Testis (tissue), 3 donors: ENCODE results near the gene CSNK1A1L. TPM values are rescaled to one million over a fixed set of nuclear protein-coding genes. Genes with fewer than 3 reads are reported as not detected.
A peak's percentile ranks its signal among the peaks of the same experiment; 100 is the strongest.
"Not testable (repeated sequence)": the region's sequence is repeated elsewhere in the genome, so short reads cannot be mapped to it uniquely, and the experiment has no call there.

ENCODE experiments used
- DNase-seq: peaks from one replicate; pipeline ENCODE4 v3.0.0-alpha.2; 2019
- H3K27ac ChIP-seq, 2 donors: fragments of 200-600 bp; sonication (generic); one replicate each; pipeline ENCODE4 v1.5.1; 2019
- H3K27me3 ChIP-seq: fragments of 200-600 bp; sonication (generic); one replicate; pipeline ENCODE4 v1.5.1; 2019
- H3K36me3 ChIP-seq: fragments of 200-600 bp; sonication (generic); one replicate; pipeline ENCODE4 v1.5.1; 2017; ENCODE audit warnings: low read depth; ENCODE audit errors: missing control alignments
- H3K4me1 ChIP-seq: fragments of 200-600 bp; sonication (generic); one replicate; pipeline ENCODE4 v1.5.1; 2019
- H3K4me3 ChIP-seq, 2 donors: fragments of 200-600 bp; sonication (generic); one replicate each; pipeline ENCODE4 v1.5.1; 2017 to 2019
- H3K9me3 ChIP-seq: fragments of 200-600 bp; sonication (generic); one replicate; pipeline ENCODE4 v1.5.1; 2017
- POLR2A ChIP-seq: fragments of 450-650 bp; IDR thresholded peaks from one replicate; pipeline ENCODE4 v1.6.1; 2017; ENCODE audit warnings: antibody characterized with exemption, mild to moderate bottlenecking, moderate library complexity
- WGBS, 2 donors: methylation state at CpG; one replicate each; pipeline ENCODE4 v1.1.5; 2018; 5-methylcytosine and 5-hydroxymethylcytosine counted together
- intact Hi-C: fragments of 100-400 bp; cut with DNase I; formaldehyde crosslinking; loops from one replicate; pipeline ENCODE4 v1.15.1; 2023; ENCODE audit warnings: low total_unique reads
- polyA plus RNA-seq: library from polyadenylated mRNA; stranded (reverse); fragments of 350-450 nt; fragmentation: Illumina TruSeq; extraction: RNeasy Lipid Tissue Mini Kit (QIAGEN cat#74804); gene quantifications from one replicate; pipeline ENCODE4 v1.2.3, GENCODE V29; 2014; ENCODE audit warnings: low read depth, low replicate concordance; ENCODE audit not compliant: insufficient read depth
- total RNA-seq, 2 donors: library from RNA; depleted of rRNA; stranded (reverse); fragments of >200 nt; gene quantifications; one replicate each; pipeline ENCODE4 v1.2.3, GENCODE V29; 2016
- TF ChIP-seq, protein P1 (sequence below), 3 experiments: fragments of 450-650 bp in 2 of 3; fragments of 200-600 bp in 1 of 3; sonication (generic) in 1 of 3; IDR thresholded peaks; one replicate each; pipeline ENCODE4 v1.5.1; 2016 to 2019; ENCODE audit warnings: antibody characterized with exemption in 3 of 3, mild to moderate bottlenecking in 2 of 3, moderate library complexity in 1 of 3

Gene CSNK1A1L
- total and polyA plus RNA-seq, 3 donors from 2014 or later = 5.1 to 9.2 (median 6.9) TPM

- WGBS, 2 donors = 84 to 91% methylated on average over 6 of the region's 6 CpGs
- no peak for DNase-seq
- intact Hi-C loops = no loop called here
- no peak overlapping the region for H3K27ac ChIP-seq
- H3K36me3 ChIP-seq = no peaks in the 10 kb centered on the region
- H3K4me1 ChIP-seq = no peaks in the 10 kb centered on the region
- TF ChIP-seq, protein P1, sequence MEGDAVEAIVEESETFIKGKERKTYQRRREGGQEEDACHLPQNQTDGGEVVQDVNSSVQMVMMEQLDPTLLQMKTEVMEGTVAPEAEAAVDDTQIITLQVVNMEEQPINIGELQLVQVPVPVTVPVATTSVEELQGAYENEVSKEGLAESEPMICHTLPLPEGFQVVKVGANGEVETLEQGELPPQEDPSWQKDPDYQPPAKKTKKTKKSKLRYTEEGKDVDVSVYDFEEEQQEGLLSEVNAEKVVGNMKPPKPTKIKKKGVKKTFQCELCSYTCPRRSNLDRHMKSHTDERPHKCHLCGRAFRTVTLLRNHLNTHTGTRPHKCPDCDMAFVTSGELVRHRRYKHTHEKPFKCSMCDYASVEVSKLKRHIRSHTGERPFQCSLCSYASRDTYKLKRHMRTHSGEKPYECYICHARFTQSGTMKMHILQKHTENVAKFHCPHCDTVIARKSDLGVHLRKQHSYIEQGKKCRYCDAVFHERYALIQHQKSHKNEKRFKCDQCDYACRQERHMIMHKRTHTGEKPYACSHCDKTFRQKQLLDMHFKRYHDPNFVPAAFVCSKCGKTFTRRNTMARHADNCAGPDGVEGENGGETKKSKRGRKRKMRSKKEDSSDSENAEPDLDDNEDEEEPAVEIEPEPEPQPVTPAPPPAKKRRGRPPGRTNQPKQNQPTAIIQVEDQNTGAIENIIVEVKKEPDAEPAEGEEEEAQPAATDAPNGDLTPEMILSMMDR (IDR thresholded peaks at IDR 0.05) = no peak
- no peak for TF ChIP-seq POLR2A
- no peaks in the 10 kb centered on the region for H3K9me3 ChIP-seq
- H3K4me3 ChIP-seq = no peak overlapping the region
- H3K27me3 ChIP-seq = no peaks in the 10 kb centered on the region
Measured at GRCh38 chr13:37065890-37066526, 39.5 kb downstream of the CSNK1A1L start.

GRCh38 chr13:37059848-37060192 is 45.6 kb downstream of the CSNK1A1L start:
- no peaks in the 10 kb centered on the region for H3K9me3 ChIP-seq
- H3K36me3 ChIP-seq = no peaks in the 10 kb centered on the region
- WGBS, 2 donors = 13 to 15% methylated on average over 10 of the region's 10 CpGs
- intact Hi-C loops = no loop called here
- peak overlapping the region; percentile 79 for H3K27ac ChIP-seq
- peak overlapping the region; percentile 67 to 85 for H3K4me3 ChIP-seq
- no peak for DNase-seq
- no peaks in the 10 kb centered on the region for H3K4me1 ChIP-seq
- no peaks in the 10 kb centered on the region for H3K27me3 ChIP-seq
- TF ChIP-seq, protein P1 (IDR thresholded peaks at IDR 0.05) = no peak
- TF ChIP-seq POLR2A = no peak

GRCh38 chr13:37058910-37059847 is 46.3 kb downstream of the CSNK1A1L start, which contains the start of gene SUPT20H:
TSS of gene SUPT20H (minus strand) at chr13:37059688. CDS start at chr13:37051490, 8,198 bp downstream.
- Histone ChIP-seq H3K27me3 (no peaks in the 10 kb centered on the region), H3K4me3 (peak within 1 kb of the TSS; percentile 67 to 85), H3K9me3 (no peaks in the 10 kb centered on the region), H3K27ac (peak within 1 kb of the TSS; percentile 79), H3K36me3 (no peaks in the 10 kb centered on the region), H3K4me1 (no peaks in the 10 kb centered on the region)
- WGBS, 2 donors = 0 to 1% methylated on average over 37 to 74 of the region's 75 CpGs
- TF ChIP-seq, protein P1 (IDR thresholded peaks at IDR 0.05) = no peak
- TF ChIP-seq POLR2A = peak; percentile 49
- peak; percentile 96 for DNase-seq
- intact Hi-C loops = no loop called here

GRCh38 chr13:37056228-37056627 is 49.2 kb downstream of the CSNK1A1L start:
- intact Hi-C loops, H3K9me3 ChIP-seq, H3K27me3 ChIP-seq, DNase-seq, H3K36me3 ChIP-seq, H3K27ac ChIP-seq, H3K4me1 ChIP-seq, H3K4me3 ChIP-seq: not testable (repeated sequence)
- 91 to 94% methylated on average over 2 of the region's 2 CpGs for WGBS, 2 donors

Other genes starting within 250 kb of the CSNK1A1L start
- 10 to 100 TPM; 10.9 to 11.3 TPM for gene SMAD9, start 185.4 kb downstream of the CSNK1A1L start, total RNA-seq
- 4.2 TPM for gene SMAD9, start 185.4 kb downstream of the CSNK1A1L start, polyA plus RNA-seq
- gene ALG5, start 106.3 kb downstream of the CSNK1A1L start, total RNA-seq = 10 to 100 TPM; 16.8 to 18.0 TPM
- gene ALG5, start 106.3 kb downstream of the CSNK1A1L start, polyA plus RNA-seq = 27.1 TPM
- gene EXOSC8, start 104.9 kb downstream of the CSNK1A1L start, total RNA-seq = 10 to 100 TPM; 45.7 to 48.1 TPM
- gene EXOSC8, start 104.9 kb downstream of the CSNK1A1L start, polyA plus RNA-seq = 58.3 TPM
- gene SUPT20H, start 46.0 kb downstream of the CSNK1A1L start, total RNA-seq = 100 to 1,000 TPM; 109 to 119 TPM
- 176 TPM for gene SUPT20H, start 46.0 kb downstream of the CSNK1A1L start, polyA plus RNA-seq